A549 (cell line): ENCODE data around the gene OR2F2. TPM values are rescaled to one million over a fixed set of nuclear protein-coding genes. Genes with fewer than 3 reads are reported as not detected.

Experiments
- ATAC-seq, 2 experiments: fragments of 200-7000 bp in 1 of 2; fragments of >200 bp in 1 of 2; cut with Nextera tagmentation in 1 of 2; cut with Tn5 transposase in 1 of 2; 3 replicates each; pipeline versions ENCODE4 v1.8.0 to v1.9.1; 2018 to 2020; ENCODE audit warnings: mild to moderate bottlenecking in 1 of 2, moderate library complexity in 1 of 2
- CTCF ChIA-PET: fragments of 300-600 bp; sonication (Branson Sonifier 250); formaldehyde crosslinking; extraction: SDS; loops from one replicate; lab custom pipeline; 2021; ENCODE audit warnings: antibody characterized with exemption, inconsistent platforms; lab: Yijun Ruan, JAX
- POLR2A ChIA-PET: fragments of 350-600 bp; formaldehyde crosslinking; extraction: SDS; loops from one replicate; lab custom pipeline; 2021; ENCODE audit warnings: antibody characterized with exemption, inconsistent platforms; lab: Yijun Ruan, JAX
- DNase-seq, 2 experiments: peaks; one replicate each; pipeline versions ENCODE4 v3.0.0 to v3.0.0-alpha.2; 2011 to 2016; ENCODE audit warnings: low read depth in 1 of 2, low spot score in 1 of 2
- FAIRE-seq: peaks from 2 replicates; lab custom pipeline; 2011; peaks lifted over from hg19 to GRCh38; lab: Jason Lieb, UNC
- H3K27ac ChIP-seq, 2 experiments: fragments of >200 bp; sonication (Bioruptor Twin); formaldehyde crosslinking; 3 replicates each; pipeline ENCODE4 v1.5.1; 2016 to 2017
- H3K4me1 ChIP-seq: fragments of >200 bp; sonication (Bioruptor Twin); formaldehyde crosslinking; 3 replicates; pipeline ENCODE4 v1.6.1; 2016
- H3K4me2 ChIP-seq: fragments of >200 bp; sonication (Bioruptor Twin); formaldehyde crosslinking; 3 replicates; pipeline ENCODE4 v1.6.1; 2016
- H3K4me3 ChIP-seq: fragments of >200 bp; sonication (Bioruptor Twin); formaldehyde crosslinking; 3 replicates; pipeline ENCODE4 v1.5.1; 2016
- H3K9me3 ChIP-seq: fragments of >200 bp; sonication (Bioruptor Twin); formaldehyde crosslinking; 3 replicates; pipeline ENCODE4 v1.6.1; 2016
- BHLHE40 ChIP-seq: IDR thresholded peaks from 2 replicates; pipeline ENCODE4 v1.6.1; 2012; ENCODE audit warnings: low read depth, low read length, inconsistent platforms
- CEBPB ChIP-seq, 2 experiments: fragments of >200 bp in 1 of 2; sonication (Bioruptor Twin) in 1 of 2; formaldehyde crosslinking in 1 of 2; IDR thresholded peaks; 2 replicates each; pipeline ENCODE4 v1.6.1; 2012 to 2016
- CHD4 ChIP-seq: fragments of 200-600 bp; sonication (generic); IDR thresholded peaks from 2 replicates; pipeline ENCODE4 v1.6.1; 2016; ENCODE audit warnings: antibody characterized with exemption, mild to moderate bottlenecking, borderline replicate concordance
- EHF ChIP-seq: fragments of 250-450 bp; sonication (Bioruptor Pico); IDR thresholded peaks from 2 replicates; pipeline ENCODE4 v1.5.0; 2020; ENCODE audit warnings: mild to moderate bottlenecking
- EHMT2 ChIP-seq: fragments of 200-600 bp; sonication (generic); IDR thresholded peaks from 2 replicates; pipeline ENCODE4 v1.6.1; 2016; ENCODE audit warnings: antibody characterized with exemption, low read depth, mild to moderate bottlenecking, moderate library complexity
- ESRRA ChIP-seq: fragments of 150-350 bp; IDR thresholded peaks from 2 replicates; pipeline ENCODE4 v1.6.1; 2014; ENCODE audit warnings: mild to moderate bottlenecking, low read length, borderline replicate concordance
- FOSB ChIP-seq: fragments of 250-450 bp; sonication (Bioruptor Pico); IDR thresholded peaks from 2 replicates; pipeline ENCODE4 v1.5.0; 2020; ENCODE audit warnings: mild to moderate bottlenecking, moderate library complexity
- HDAC2 ChIP-seq: fragments of 200-600 bp; sonication (generic); IDR thresholded peaks from 2 replicates; pipeline ENCODE4 v1.6.1; 2016
- HOXB13 ChIP-seq: fragments of 250-450 bp; sonication (Bioruptor Pico); IDR thresholded peaks from 2 replicates; pipeline ENCODE4 v1.5.0; 2020; ENCODE audit warnings: low read depth, mild to moderate bottlenecking, moderate library complexity
- JUN ChIP-seq, 2 experiments: fragments of >200 bp; sonication (Bioruptor Twin); formaldehyde crosslinking; IDR thresholded peaks; 2 replicates in 1 of 2; 3 replicates in 1 of 2; pipeline ENCODE4 v1.6.1; 2016 to 2017
- KDM1A ChIP-seq: fragments of 200-600 bp; sonication (generic); IDR thresholded peaks from 2 replicates; pipeline ENCODE4 v1.6.1; 2016; ENCODE audit warnings: low read depth, mild to moderate bottlenecking
- MAZ ChIP-seq: fragments of 150-350 bp; IDR thresholded peaks from 2 replicates; pipeline ENCODE4 v1.6.1; 2014; ENCODE audit warnings: antibody characterized with exemption, low read depth, low read length, borderline replicate concordance
- NFE2L2 ChIP-seq: fragments of 150-350 bp; conservative IDR thresholded peaks from 2 replicates; pipeline ENCODE4 v1.6.1; 2014; ENCODE audit warnings: low read length
- NR3C1 ChIP-seq: fragments of >200 bp; sonication (Bioruptor Twin); formaldehyde crosslinking; IDR thresholded peaks from 3 replicates; pipeline ENCODE4 v1.6.1; 2017
- POLR2A ChIP-seq: IDR thresholded peaks from 2 replicates; pipeline ENCODE4 v1.6.1; 2012; ENCODE audit warnings: mild to moderate bottlenecking, low read length
- RFX5 ChIP-seq: fragments of 450-650 bp; IDR thresholded peaks from 2 replicates; pipeline ENCODE4 v1.7.1; 2014; ENCODE audit warnings: antibody characterized with exemption, mild to moderate bottlenecking, moderate library complexity
- RNF2 ChIP-seq: fragments of 200-600 bp; sonication (generic); IDR thresholded peaks from 2 replicates; pipeline ENCODE4 v1.6.1; 2016; ENCODE audit warnings: low read depth, mild to moderate bottlenecking, antibody characterized with exemption, moderate library complexity, borderline replicate concordance
- SMC3 ChIP-seq: fragments of >200 bp; sonication (Bioruptor Twin); formaldehyde crosslinking; IDR thresholded peaks from 3 replicates; pipeline ENCODE4 v1.6.1; 2018; ENCODE audit warnings: inconsistent platforms
- TFCP2L1 ChIP-seq: fragments of 250-450 bp; sonication (Bioruptor Pico); IDR thresholded peaks from 2 replicates; pipeline ENCODE4 v1.5.0; 2021; ENCODE audit warnings: mild to moderate bottlenecking
- ZFP36 ChIP-seq: fragments of 450-650 bp; IDR thresholded peaks from 2 replicates; pipeline ENCODE4 v1.6.1; 2014; ENCODE audit warnings: borderline replicate concordance; ENCODE audit not compliant: partially characterized antibody
- ZNF302 ChIP-seq: fragments of 250-450 bp; sonication (Bioruptor Pico); IDR thresholded peaks from 2 replicates; pipeline ENCODE4 v1.9.0; 2021; ENCODE audit warnings: inconsistent platforms, mild to moderate bottlenecking, moderate library complexity
- ZSCAN20 ChIP-seq: fragments of 250-450 bp; sonication (Bioruptor Pico); IDR thresholded peaks from 2 replicates; pipeline ENCODE4 v1.8.0; 2022; ENCODE audit warnings: mild to moderate bottlenecking, moderate library complexity
- WGBS: methylation state at CpG from one replicate; pipeline ENCODE4 v1.1.6; 2017; ENCODE audit errors: missing lambda C conversion rate; 5-methylcytosine and 5-hydroxymethylcytosine counted together
- polyA plus RNA-seq, 4 experiments: library from polyadenylated mRNA; depleted of rRNA in 3 of 4; stranded (reverse); fragments of >200 nt; fragmentation: RNase III in 1 of 4; extraction: RNeasy Plus Mini Kit Qiagen cat#74134 plus additional on column Dnase treatment in 1 of 4; gene quantifications; 2 replicates in 3 of 4; 3 replicates in 1 of 4; pipeline ENCODE4 v1.2.3, GENCODE V29; 2011 to 2017
- TF ChIP-seq, protein P1 (sequence below): fragments of >200 bp; sonication (Bioruptor Twin); formaldehyde crosslinking; IDR thresholded peaks from 3 replicates; pipeline ENCODE4 v1.6.1; 2016
- TF ChIP-seq, protein P2 (sequence below): fragments of 150-350 bp; IDR thresholded peaks from 2 replicates; pipeline ENCODE4 v1.6.1; 2014; ENCODE audit warnings: low read depth, mild to moderate bottlenecking, low read length
- TF ChIP-seq, protein P3 (sequence below): IDR thresholded peaks from 2 replicates; pipeline ENCODE4 v1.6.1; 2012
- TF ChIP-seq, protein P4 (sequence below): IDR thresholded peaks from 2 replicates; pipeline ENCODE4 v1.6.1; 2012; ENCODE audit warnings: low read depth, borderline replicate concordance

OR2F2 gene
- polyA plus RNA-seq, 2 of the 4 experiments (the other 2 are of a cell fraction), result not detected

DNA sequence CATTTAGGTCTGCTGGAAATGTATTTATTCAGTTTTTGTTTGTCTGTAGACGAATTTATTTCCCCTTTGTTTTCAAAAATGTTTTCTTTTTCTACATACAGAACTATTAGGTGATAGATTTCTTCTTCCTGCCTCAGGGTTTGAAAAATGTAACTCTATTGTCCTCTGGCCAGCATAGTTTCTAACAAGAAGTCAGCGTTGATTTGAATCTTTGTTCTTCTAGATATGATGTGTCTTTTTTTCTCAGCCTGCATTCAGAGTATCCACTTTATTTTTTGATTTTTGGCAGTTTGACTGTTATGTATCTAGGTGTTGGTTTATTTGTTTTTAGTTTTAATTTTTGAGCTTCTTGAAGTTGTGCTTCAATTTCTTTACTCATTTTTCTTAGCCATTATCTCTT is 12.1 kb downstream of the OR2F2 start:
- Histone ChIP-seq H3K9me3 (no peaks in the 10 kb centered on the region; the same call in 2 of the 3 replicates), H3K4me2 (no peak overlapping the region), H3K4me3 (no peak overlapping the region), H3K4me1 (no peaks in the 10 kb centered on the region), H3K27ac (no peak overlapping the region)
- DNase-seq (no peak), ATAC-seq (no peak)
- CTCF ChIA-PET, result no interaction called here
- TF ChIP-seq, protein P1, sequence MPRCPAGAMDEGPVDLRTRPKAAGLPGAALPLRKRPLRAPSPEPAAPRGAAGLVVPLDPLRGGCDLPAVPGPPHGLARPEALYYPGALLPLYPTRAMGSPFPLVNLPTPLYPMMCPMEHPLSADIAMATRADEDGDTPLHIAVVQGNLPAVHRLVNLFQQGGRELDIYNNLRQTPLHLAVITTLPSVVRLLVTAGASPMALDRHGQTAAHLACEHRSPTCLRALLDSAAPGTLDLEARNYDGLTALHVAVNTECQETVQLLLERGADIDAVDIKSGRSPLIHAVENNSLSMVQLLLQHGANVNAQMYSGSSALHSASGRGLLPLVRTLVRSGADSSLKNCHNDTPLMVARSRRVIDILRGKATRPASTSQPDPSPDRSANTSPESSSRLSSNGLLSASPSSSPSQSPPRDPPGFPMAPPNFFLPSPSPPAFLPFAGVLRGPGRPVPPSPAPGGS, result no peak
- TF ChIP-seq RNF2 (no peak), ZNF302 (CRISPR knock-in tag) (no peak), KDM1A (no peak), HOXB13 (CRISPR knock-in tag) (no peak), EHMT2 (no peak), FOSB (CRISPR knock-in tag) (no peak), BHLHE40 (no peak)
- TF ChIP-seq, protein P2, sequence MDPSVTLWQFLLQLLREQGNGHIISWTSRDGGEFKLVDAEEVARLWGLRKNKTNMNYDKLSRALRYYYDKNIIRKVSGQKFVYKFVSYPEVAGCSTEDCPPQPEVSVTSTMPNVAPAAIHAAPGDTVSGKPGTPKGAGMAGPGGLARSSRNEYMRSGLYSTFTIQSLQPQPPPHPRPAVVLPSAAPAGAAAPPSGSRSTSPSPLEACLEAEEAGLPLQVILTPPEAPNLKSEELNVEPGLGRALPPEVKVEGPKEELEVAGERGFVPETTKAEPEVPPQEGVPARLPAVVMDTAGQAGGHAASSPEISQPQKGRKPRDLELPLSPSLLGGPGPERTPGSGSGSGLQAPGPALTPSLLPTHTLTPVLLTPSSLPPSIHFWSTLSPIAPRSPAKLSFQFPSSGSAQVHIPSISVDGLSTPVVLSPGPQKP, result no peak
- TF ChIP-seq, all 56 proteins: peak for 0
- 33% methylated on average over 2 of the region's 2 CpGs for WGBS
- no peak for FAIRE-seq
- POLR2A ChIA-PET, result no interaction called here

DNA sequence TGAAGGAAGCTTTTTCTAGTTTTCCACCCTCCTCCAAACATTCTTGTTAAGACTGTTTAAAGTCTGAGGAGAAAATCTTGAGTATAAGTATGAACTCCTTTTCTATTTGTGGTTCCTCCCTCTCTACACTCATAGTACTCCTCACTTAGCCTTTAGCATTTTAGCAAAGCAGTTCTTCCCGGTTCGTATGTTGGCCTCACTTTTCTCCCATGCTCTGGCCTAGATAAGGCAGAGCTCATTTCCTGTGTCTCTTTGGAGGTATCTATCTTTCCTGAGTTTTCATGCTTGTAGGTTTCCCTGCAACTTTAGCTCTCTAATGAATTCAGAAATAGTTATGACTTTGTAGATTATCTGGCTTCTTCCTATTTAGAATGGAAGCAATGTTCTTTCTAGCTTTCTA is 13.7 kb downstream of the OR2F2 start:
- ATAC-seq, result no peak
- WGBS, result 59% methylated on average over 2 of the region's 2 CpGs
- ChIA-PET POLR2A (no interaction called here), CTCF (no interaction called here)
- Histone ChIP-seq H3K4me1 (no peaks in the 10 kb centered on the region), H3K4me2 (no peak overlapping the region), H3K9me3 (no peaks in the 10 kb centered on the region; the same call in 2 of the 3 replicates), H3K4me3 (no peak overlapping the region), H3K27ac (no peak overlapping the region)
- DNase-seq, result no peak
- no peak for FAIRE-seq
- TF ChIP-seq NR3C1 (no peak), CHD4 (no peak), SMC3 (no peak), RFX5 (no peak), CEBPB (IDR thresholded peaks at IDR 0.05) (no peak), BHLHE40 (no peak), HDAC2 (no peak), NFE2L2 (no peak), TFCP2L1 (CRISPR knock-in tag) (no peak), MAZ (no peak), EHF (CRISPR knock-in tag) (no peak), POLR2A (no peak)
- TF ChIP-seq, protein P3, sequence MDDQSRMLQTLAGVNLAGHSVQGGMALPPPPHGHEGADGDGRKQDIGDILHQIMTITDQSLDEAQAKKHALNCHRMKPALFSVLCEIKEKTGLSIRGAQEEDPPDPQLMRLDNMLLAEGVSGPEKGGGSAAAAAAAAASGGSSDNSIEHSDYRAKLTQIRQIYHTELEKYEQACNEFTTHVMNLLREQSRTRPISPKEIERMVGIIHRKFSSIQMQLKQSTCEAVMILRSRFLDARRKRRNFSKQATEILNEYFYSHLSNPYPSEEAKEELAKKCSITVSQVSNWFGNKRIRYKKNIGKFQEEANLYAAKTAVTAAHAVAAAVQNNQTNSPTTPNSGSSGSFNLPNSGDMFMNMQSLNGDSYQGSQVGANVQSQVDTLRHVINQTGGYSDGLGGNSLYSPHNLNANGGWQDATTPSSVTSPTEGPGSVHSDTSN, result no peak
- TF ChIP-seq, protein P4, sequence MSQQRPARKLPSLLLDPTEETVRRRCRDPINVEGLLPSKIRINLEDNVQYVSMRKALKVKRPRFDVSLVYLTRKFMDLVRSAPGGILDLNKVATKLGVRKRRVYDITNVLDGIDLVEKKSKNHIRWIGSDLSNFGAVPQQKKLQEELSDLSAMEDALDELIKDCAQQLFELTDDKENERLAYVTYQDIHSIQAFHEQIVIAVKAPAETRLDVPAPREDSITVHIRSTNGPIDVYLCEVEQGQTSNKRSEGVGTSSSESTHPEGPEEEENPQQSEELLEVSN, result no peak
- TF ChIP-seq, all 56 proteins: peak for 0

DNA sequence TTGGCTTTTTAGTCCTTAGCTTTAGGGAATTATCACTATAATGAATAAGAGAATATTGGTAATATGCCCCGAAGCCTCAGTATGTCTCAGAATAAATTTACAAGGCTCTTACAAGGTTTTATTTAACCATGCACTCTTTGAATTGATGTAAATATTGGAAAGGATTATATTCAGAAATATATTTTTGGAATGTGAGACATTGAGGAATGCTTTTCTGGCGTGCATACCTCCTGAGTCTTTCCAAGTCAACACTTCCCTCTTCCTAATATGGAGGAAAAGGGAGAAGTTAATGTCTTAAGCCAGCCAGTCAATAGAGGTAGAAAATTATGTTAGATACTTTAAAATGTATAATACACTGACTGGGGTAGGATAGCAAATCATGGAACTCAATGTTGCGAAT is 18.4 kb downstream of the OR2F2 start:
- Histone ChIP-seq H3K27ac (no peak overlapping the region), H3K4me1 (no peaks in the 10 kb centered on the region), H3K4me2 (no peak overlapping the region), H3K9me3 (no peaks in the 10 kb centered on the region), H3K4me3 (no peak overlapping the region)
- DNase-seq, result no peak
- ATAC-seq, result no peak
- CTCF ChIA-PET, result no interaction called here
- WGBS, result 41% methylated on average over 3 of the region's 3 CpGs
- POLR2A ChIA-PET, result no interaction called here
- TF ChIP-seq ESRRA (no peak), FOSB (CRISPR knock-in tag) (no peak), JUN (IDR thresholded peaks at IDR 0.05) (no peak), MAZ (no peak), ZFP36 (no peak), CEBPB (IDR thresholded peaks at IDR 0.05) (no peak), ZSCAN20 (CRISPR knock-in tag) (no peak)
- FAIRE-seq, result no peak
